ENCODE measurements around the gene TTC7B. TPM values are rescaled to one million over a fixed set of nuclear protein-coding genes. Genes with fewer than 3 reads are reported as not detected.

Gene TTC7B
- total and polyA plus RNA-seq, 12 donors, result 10.0 to 58.4 (median 24.7) TPM

GRCh38 chr14:90671382-90672234, 144.6 kb downstream of the TTC7B start:
- H3K36me3 ChIP-seq (replicated peaks in 1 of 2), result no peaks in the 10 kb centered on the region
- peaks cover 3 to 18% of the 10 kb centered on the region in 2 donors for H3K4me1 ChIP-seq (replicated peaks in 1 of 2)
- H3K27me3 ChIP-seq, result no peaks in the 10 kb centered on the region
- WGBS, 4 donors, result 65 to 77% (median 67%) methylated on average over 10 of the region's 10 CpGs
- no peak for DNase-seq
- intact Hi-C loops (cut with DNase I), result no loop called here
- H3K9me3 ChIP-seq (replicated peaks in 1 of 3), result no peaks in the 10 kb centered on the region
- TF ChIP-seq, protein P1, sequence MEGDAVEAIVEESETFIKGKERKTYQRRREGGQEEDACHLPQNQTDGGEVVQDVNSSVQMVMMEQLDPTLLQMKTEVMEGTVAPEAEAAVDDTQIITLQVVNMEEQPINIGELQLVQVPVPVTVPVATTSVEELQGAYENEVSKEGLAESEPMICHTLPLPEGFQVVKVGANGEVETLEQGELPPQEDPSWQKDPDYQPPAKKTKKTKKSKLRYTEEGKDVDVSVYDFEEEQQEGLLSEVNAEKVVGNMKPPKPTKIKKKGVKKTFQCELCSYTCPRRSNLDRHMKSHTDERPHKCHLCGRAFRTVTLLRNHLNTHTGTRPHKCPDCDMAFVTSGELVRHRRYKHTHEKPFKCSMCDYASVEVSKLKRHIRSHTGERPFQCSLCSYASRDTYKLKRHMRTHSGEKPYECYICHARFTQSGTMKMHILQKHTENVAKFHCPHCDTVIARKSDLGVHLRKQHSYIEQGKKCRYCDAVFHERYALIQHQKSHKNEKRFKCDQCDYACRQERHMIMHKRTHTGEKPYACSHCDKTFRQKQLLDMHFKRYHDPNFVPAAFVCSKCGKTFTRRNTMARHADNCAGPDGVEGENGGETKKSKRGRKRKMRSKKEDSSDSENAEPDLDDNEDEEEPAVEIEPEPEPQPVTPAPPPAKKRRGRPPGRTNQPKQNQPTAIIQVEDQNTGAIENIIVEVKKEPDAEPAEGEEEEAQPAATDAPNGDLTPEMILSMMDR (IDR thresholded peaks at IDR 0.05), result no peak
- no peak for TF ChIP-seq POLR2A (IDR thresholded peaks at IDR 0.05)
- no peak overlapping the region for H3K27ac ChIP-seq
- no peak overlapping the region for H3K4me3 ChIP-seq

GRCh38 chr14:90669731-90670130, 146.5 kb downstream of the TTC7B start:
- DNase-seq, result no peak
- no peaks in the 10 kb centered on the region for H3K9me3 ChIP-seq (replicated peaks in 1 of 3)
- intact Hi-C loops (cut with DNase I), result no loop called here

DNA sequence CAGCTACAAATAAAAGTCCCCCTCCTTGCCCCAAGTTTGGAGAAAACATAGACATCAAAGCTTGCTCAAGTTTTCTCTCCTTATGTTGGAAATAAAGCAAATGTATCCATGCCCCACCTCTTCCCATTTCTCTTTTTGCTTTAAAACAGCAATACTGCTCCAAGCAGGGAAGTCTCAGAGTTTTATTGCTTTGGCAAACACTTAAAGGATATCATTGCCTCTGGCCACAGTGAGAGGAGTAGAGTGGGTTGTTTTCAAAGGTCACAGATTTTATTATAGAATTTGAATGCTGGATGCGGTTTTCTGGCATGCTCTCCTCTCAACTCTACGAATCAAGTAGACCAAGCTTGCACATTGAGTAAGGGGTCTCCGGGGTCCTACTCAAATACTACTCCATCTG, 149.7 kb downstream of the TTC7B start:
- no peak for DNase-seq
- no peaks in the 10 kb centered on the region for H3K4me1 ChIP-seq (replicated peaks in 1 of 2)
- intact Hi-C loops (cut with DNase I), result no loop called here
- H3K27me3 ChIP-seq, result no peaks in the 10 kb centered on the region
- no peak overlapping the region for H3K27ac ChIP-seq
- no peak for TF ChIP-seq POLR2A (IDR thresholded peaks at IDR 0.05)
- TF ChIP-seq, protein P1 (IDR thresholded peaks at IDR 0.05), result no peak
- H3K36me3 ChIP-seq (replicated peaks in 1 of 2), result no peaks in the 10 kb centered on the region
- WGBS, 4 donors, result 90 to 100% (median 93%) methylated on average over 3 of the region's 3 CpGs
- no peak overlapping the region for H3K4me3 ChIP-seq
- no peaks in the 10 kb centered on the region for H3K9me3 ChIP-seq (replicated peaks in 1 of 3)

More at GRCh38 chr14:90669731-90670130, 146.5 kb downstream of the TTC7B start:
- Histone ChIP-seq H3K4me3 (no peak overlapping the region), H3K27me3 (no peaks in the 10 kb centered on the region), H3K4me1 (replicated peaks in 1 of 2) (peaks cover 0 to under 1% of the 10 kb centered on the region in 2 donors), H3K27ac (no peak overlapping the region), H3K36me3 (replicated peaks in 1 of 2) (no peaks in the 10 kb centered on the region)
- no peak for TF ChIP-seq POLR2A (IDR thresholded peaks at IDR 0.05)
- TF ChIP-seq, protein P1 (IDR thresholded peaks at IDR 0.05), result no peak
- WGBS, 4 donors, result 67 to 82% (median 75%) methylated on average over 1 of the region's 1 CpG

DNA sequence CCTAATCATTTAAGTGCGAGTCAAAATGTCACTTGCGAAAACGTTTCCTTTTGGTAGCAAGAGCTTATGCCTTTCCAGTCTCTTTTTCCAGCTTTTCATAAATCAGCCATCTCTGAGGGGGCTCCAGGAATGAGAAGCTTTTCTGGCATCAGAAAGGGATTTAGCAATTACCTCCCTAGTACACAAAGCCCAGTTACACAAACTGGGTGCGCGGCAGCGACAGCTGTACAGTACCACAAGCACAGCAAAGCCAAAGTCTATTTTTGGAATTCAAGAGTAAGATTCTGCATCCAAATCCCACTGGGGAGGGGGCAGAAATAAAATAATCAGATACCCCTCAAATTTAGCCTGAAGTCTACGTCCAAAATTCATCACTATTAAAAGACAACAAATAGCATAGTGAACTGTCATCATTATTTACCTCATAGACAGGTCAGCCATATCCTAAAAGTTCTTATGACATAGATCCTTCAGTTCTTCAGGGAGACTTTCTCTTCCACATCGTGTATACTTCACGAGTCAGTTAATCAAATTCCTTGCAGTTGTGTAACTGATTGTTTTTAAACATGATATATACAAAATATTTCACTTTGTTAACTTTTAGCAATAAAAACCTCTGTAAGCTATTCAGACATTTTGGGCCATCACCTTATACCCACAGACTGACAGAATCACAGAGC, 150.8 kb downstream of the TTC7B start:
- H3K4me1 ChIP-seq (replicated peaks in 1 of 2), result no peaks in the 10 kb centered on the region
- H3K36me3 ChIP-seq (replicated peaks in 1 of 2), result no peaks in the 10 kb centered on the region
- no peaks in the 10 kb centered on the region for H3K27me3 ChIP-seq
- no peak for DNase-seq
- intact Hi-C loops (cut with DNase I), result no loop called here
- no peaks in the 10 kb centered on the region for H3K9me3 ChIP-seq (replicated peaks in 1 of 3)
- WGBS, 4 donors, result 89 to 91% (median 90%) methylated on average over 9 of the region's 9 CpGs
- no peak overlapping the region for H3K27ac ChIP-seq
- H3K4me3 ChIP-seq, result no peak overlapping the region
- TF ChIP-seq, protein P1 (IDR thresholded peaks at IDR 0.05), result no peak
- TF ChIP-seq POLR2A (IDR thresholded peaks at IDR 0.05), result no peak

All from adrenal gland (tissue), 12 donors.